NCI-H82 treated with DMSO at 0.1 percent for 48 hours (cell line): ENCODE data around the gene KCNAB1.
"Not testable (repeated sequence)": the region's sequence is repeated elsewhere in the genome, so short reads cannot be mapped to it uniquely, and the experiment has no call there.

Experiments
- DNase-seq: peaks from one replicate; lab custom pipeline; 2025; ENCODE audit not compliant: unreplicated experiment; lab: John Stamatoyannopoulos, UW

The KCNAB1 gene

GRCh38 chr3:156260331-156260730 lies 140.0 kb downstream of the KCNAB1 start:
- DNase-seq: no peak

GRCh38 chr3:156264771-156265170 lies 144.4 kb downstream of the KCNAB1 start:
- no peak for DNase-seq

GRCh38 chr3:156271508-156271907 lies 151.1 kb downstream of the KCNAB1 start:
- DNase-seq: no peak

DNA sequence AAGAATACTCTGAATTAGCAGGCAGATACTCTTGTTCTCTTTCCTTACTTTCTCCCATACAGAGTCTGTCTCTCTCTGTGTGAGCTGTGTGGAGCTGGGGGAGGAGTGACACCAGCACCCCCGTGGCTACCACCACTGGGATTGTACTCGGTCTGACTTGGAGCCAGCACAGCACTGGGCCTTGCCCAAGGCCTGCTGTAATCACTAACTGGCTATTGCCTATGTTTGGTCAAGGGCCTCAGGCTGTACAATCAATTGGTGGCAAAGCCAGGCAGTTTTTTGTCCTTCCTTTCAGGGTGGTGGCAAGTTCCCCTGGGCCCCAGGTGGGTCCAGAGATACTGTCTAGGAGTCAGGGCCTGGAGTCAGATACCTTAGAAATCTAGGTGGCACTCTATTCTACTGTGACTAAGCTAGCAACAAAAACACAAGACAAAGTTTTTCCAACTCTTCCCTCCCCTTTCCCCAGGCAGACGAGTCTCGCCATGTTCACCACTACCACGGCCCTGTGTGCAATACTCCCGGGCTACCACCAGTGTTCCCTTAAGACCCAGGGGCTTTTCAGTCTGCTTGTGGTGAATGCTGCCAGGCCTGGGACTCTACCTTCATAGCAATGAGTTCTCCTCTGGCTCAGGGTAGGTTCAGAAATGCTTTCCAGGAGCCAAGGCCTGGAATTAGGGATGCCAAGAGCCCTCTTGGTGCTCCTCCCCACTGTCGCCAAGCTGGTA lies 151.8 kb downstream of the KCNAB1 start:
- DNase-seq: no peak

DNA sequence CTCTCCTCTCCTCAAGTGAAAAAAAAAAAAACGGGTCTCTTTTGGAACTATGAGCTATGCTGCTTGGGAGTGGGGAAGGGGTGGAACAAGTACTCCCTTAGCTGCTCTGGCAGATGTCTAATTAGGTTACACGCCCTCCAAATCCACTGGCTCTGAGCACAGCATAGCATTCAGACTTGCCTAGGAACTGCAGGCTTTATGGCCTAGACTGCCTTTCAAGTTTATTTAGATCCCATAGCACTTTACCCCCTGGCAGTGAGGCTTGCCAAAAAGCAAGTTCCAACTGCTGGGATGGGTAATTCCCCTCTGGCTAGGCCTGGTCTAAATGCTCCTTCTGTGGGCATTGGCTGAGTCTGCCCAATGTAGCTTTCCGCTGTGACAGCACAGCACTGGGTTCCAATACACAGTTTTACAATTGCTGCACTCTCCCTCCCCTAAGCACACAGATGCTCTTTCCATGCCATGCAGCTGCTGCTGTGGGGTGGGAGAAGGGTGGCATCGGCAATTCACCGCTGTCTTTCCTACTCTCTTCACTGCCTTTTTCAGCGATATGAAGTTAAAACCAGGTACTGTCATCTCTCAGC lies 152.8 kb downstream of the KCNAB1 start:
- peak; percentile 79 for DNase-seq

DNA sequence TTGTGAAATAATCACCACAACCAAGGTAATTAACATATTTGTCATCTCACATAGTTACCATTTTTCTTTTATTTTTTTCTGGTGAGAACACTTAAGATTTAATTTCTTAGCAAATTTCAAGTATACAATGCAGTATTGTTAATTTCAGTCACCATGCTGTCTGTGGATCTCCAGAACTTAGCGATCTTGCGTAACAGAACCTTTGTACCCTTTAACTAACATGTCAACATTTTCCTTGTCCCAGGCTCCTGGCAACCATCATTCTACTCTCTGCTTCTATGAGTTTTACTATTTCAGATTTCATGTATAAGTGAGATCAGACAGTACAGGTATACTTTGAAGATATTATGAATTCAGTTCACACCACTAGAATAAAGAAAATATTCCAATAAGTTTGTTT lies 154.4 kb downstream of the KCNAB1 start:
- no peak for DNase-seq

GRCh38 chr3:156284637-156285036 lies 164.3 kb downstream of the KCNAB1 start:
- DNase-seq: not testable (repeated sequence)

GRCh38 chr3:156285626-156286025 lies 165.2 kb downstream of the KCNAB1 start:
- no peak for DNase-seq

DNA sequence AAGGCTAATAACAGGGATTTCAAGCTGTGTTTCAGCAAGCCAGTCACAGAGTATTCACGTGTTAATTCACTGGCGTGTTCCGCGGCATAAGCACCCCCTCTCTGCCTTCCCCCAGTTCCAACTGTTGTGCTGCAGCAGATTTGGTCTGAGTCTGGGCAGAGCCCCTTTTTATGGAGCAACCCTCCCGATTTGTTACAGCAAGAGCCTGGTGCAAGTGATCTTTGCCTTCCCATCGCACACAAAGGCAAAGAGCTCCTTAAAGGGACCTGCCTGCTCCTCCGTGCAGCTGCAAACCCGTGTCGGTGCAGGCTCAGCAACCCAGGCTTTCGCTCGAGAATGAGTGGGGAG lies 170.5 kb downstream of the KCNAB1 start:
- no peak for DNase-seq

DNA sequence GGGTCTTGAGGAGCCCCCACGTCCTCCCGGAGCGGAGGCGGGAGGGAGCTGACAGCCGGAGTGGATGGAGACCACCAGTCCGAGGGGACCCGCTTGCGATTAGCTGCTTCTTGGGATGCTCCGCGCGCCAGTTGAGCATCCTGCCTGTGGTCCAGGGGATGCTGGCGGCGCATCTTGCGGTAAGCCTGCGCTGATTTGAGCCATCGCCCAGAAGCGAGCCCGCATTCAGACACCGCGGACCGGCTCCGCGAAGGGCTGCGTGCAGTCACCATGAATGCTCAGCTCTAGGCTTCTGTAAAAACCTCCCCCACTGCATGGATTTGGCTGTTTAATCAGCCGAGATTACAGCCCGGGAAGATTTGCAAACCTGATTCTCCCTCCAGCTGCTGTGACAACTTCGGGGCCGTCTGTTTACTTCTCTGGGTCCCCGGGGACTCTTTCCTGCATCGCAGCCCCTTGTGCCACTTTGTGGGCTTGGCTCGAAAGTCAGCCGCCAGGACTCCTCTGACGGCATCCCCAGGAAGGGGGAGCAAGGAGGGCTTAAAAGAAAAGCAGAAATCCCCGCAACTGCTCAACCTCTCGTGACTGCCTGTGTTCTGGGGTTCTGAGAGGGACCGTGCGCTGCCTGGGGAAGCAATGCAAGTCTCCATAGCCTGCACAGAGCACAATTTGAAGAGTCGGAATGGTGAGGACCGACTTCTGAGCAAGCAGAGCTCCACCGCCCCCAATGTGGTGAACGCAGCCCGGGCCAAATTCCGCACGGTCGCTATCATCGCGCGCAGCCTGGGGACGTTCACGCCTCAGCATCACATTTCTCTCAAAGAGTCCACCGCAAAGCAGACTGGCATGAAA lies 171.1 kb downstream of the KCNAB1 start:
- DNase-seq: peak; percentile 86

DNA sequence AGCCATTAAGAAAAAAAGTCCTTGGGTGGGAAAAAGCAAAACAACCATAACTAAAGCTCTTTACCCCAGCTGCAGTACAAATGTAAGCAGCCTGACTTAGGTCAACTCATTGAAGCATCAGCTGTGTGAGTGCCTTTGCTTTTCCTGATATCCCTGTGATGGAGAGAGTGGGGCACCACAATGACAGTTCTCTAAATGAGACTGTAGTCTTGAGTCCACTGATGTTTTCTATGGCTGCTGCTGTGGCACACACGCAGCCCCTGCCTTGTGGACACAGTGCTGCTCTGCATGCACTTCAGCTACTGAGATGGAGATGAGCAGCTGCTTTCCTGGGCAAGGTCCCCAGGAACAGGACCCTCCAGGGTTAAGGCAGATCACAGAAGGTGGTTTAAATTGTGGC lies 173.2 kb downstream of the KCNAB1 start:
- DNase-seq: no peak

GRCh38 chr3:156297582-156297981 lies 177.2 kb downstream of the KCNAB1 start:
- no peak for DNase-seq

- no peak for DNase-seq
Measured at GRCh38 chr3:156298014-156298413, 177.6 kb downstream of the KCNAB1 start.

- no peak for DNase-seq
Measured at GRCh38 chr3:156298938-156299337, 178.6 kb downstream of the KCNAB1 start.

GRCh38 chr3:156299569-156299968 lies 179.2 kb downstream of the KCNAB1 start:
- DNase-seq: no peak

DNA sequence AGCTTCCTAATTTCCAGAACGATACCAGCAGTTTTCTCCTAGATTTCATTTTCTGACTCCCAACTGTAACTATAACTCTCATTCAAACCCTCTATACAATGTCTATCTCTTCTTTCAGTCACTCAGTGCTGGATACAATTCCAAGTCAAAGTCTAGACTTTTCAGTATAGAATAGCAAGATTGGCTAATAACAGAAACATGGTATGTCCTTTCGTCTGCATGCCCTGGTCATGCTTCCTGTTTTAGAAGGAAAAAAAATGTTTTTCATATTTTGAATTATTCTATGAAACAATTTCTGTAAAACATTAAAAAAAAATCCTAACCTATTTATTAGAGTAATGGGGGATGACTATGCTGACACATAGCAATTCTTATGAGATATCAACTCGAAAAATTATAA lies 180.0 kb downstream of the KCNAB1 start:
- no peak for DNase-seq

DNA sequence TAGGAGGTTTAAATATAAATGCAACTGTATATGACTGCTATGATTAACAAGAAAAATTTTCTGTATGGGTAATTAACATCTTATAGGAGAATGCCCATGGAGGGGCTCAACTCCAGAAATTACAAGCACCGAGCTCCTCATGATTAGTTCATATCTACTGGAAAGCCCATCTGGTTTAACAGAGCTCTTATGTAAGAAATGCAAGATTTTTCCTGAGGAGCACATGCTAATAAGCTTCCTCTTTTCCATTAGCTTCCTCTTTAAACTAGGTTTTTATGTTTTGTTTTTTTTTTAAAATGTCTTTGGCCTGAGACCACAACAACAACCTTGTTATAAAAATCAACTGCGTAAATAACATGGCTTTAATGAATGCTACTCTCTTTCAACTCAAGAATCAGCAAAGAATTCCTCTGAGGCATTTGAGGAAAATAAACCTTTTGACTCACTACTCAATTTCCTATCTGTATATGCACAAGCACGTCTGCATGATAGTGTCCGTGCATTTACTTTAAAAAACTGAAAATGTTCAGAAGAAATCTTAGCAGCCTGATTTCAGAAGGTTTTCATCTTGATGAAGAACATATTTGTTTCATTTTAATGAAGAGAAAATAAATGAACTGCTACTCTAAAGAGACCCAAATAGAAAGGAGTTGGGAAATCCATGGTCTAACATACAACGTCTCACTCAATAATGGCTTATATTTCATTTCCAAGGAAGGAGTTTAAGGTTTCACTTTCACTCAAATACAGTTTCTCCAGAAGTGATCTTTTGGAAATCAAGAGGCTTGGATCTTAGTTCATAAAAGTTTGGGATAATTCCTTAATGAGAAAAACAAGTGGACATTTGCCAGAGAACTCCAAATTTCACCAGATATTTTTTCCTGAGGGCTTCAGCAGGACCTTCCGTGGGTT lies 180.8 kb downstream of the KCNAB1 start:
- no peak for DNase-seq

- no peak for DNase-seq
Measured at GRCh38 chr3:156303001-156303707, 182.8 kb downstream of the KCNAB1 start.

DNA sequence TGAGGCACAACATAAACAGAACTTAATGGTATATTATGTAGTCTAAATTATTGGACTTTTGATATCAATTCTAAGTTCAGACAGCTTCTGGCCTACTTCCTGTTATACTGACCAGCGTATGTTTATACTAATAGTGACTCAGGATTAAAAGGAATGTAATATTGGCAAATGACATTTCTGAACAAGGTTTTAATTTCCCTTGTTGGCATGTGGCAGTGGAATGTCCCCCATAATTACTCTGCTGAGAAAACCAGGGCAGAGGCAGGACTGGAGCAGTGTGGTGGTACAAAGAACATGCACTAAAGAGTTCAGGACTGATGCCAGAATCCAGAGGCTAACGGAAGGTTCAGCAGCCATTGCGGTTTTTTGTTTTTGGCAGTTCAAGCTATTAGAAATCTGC lies 184.0 kb downstream of the KCNAB1 start:
- DNase-seq: no peak

- no peak for DNase-seq
Measured at GRCh38 chr3:156305672-156306071, 185.3 kb downstream of the KCNAB1 start.
